ENCODE results near the gene PEMT. TPM values are rescaled to one million over a fixed set of nuclear protein-coding genes. Genes with fewer than 3 reads are reported as not detected.
A peak's percentile ranks its signal among the peaks of the same experiment; 100 is the strongest.

Gene PEMT
- total and polyA plus RNA-seq, 2 of the 8 experiments (the other 6 are each of a cell fraction or from before 2014, with no cell fraction given), result 42.0 to 118 TPM

DNA sequence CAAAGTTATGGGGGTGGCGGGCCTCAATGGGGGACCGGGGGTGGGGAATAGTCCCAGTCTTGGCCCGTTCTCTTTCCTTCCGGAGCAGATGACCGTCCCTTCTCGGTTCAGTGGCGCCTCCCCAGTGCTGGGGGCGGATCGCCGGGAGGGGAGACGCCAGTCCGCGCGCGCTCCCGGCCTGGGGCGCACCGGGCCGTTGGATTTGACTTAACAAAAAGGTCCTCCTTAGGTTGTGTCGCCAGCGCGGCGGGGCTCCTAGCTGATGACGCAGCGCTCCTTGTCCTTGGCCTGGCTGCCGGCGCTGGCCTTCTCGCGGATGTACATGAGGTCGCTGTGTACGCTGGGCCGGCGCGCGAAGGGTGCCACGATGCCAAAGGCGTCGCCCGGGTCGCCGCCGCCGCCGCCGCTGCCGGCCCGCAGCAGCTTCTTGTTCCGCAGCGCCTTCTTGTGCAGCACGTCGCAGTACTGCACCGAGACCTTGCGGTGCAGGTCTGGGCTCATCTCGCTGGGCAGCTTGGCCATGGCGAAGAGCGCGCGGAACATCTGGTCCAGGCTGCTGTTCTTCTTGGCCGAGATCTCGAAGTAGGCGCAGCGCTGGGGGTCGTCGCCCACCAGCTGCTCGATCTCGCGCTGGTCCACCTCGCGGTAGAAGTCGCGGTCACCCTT lies 96.5 kb downstream of the PEMT start:
- Histone ChIP-seq H4K5ac (ENCODE audit: insufficient read length, low read depth, low read length) (no peak overlapping the region), H3K9ac (replicated peaks in 1 of 4; ENCODE audit: extremely low read depth in 1 of 4, low read depth in 3 of 4, low read length in 3 of 4) (peak overlapping the region in 3 of 4 experiments; percentile 1 to 45 (median 35); a peak in 5 of 7 replicates), H3K23ac (ENCODE audit: insufficient read length) (peak overlapping the region; percentile 2), H3K27ac (ENCODE audit: low read depth, low read length) (no peak overlapping the region), H3K4ac (replicated peaks; ENCODE audit: insufficient read length, low read depth, low read length) (peak overlapping the region; percentile 100), H3K4me1 (replicated peaks in 1 of 4; ENCODE audit: control insufficient read depth in 3 of 4, insufficient read depth in 4 of 4, low read length in 3 of 4) (peaks cover 5 to 29% (median 22%) of the 10 kb centered on the region in 4 experiments), H2BK5ac (ENCODE audit: low read depth, low read length) (no peak overlapping the region), H3K18ac (ENCODE audit: extremely low read depth, low read length) (peak overlapping the region; percentile 88), H4K8ac (ENCODE audit: extremely low read depth, insufficient read depth, low read length) (peak overlapping the region; percentile 57; the same call in 1 of the 2 replicates), H3K9me3 (ENCODE audit: insufficient read depth in 2 of 2, low read depth in 1 of 2, low read length in 1 of 2) (no peaks in the 10 kb centered on the region), H2AFZ (ENCODE audit: low read length) (peak overlapping the region; percentile 48; the same call in 1 of the 2 replicates), H3K14ac (ENCODE audit: insufficient read length) (peak overlapping the region; percentile 58), H3K79me2 (ENCODE audit: control insufficient read depth in 1 of 2, insufficient read depth in 2 of 2, low read length in 2 of 2) (0 out of 4 replicates have a peak, but pooled peaks cover 0 to 2% of the 10 kb centered on the region in 2 experiments), H2BK20ac (ENCODE audit: low read length) (no peak overlapping the region), H3K36me3 (ENCODE audit: control insufficient read depth in 2 of 4, insufficient read depth in 4 of 4, low read length in 3 of 4) (peaks cover 3 to 16% (median 8%) of the 10 kb centered on the region in 4 experiments; a peak in 7 of 8 replicates), H4K91ac (replicated peaks; ENCODE audit: insufficient read length, low read length) (peak overlapping the region; percentile 71), H3K79me1 (ENCODE audit: low read depth, low read length) (peaks cover 2% of the 10 kb centered on the region), H2BK120ac (replicated peaks; ENCODE audit: low read depth, low read length) (peak overlapping the region; percentile 65), H3K4me2 (ENCODE audit: insufficient read depth in 1 of 2, low read depth in 2 of 2, low read length in 2 of 2) (peak overlapping the region; percentile 89 to 99), H3K4me3 (ENCODE audit: extremely low read depth in 1 of 4, insufficient read depth in 2 of 4, low read depth in 3 of 4, low read length in 4 of 4) (peak overlapping the region; percentile 16 to 70 (median 50)), H2AK5ac (ENCODE audit: low read depth, low read length) (peak overlapping the region; percentile 78; the same call in 1 of the 2 replicates), H3K23me2 (ENCODE audit: low read depth, low read length) (peaks cover 23% of the 10 kb centered on the region; the same call in 1 of the 2 replicates), H2BK15ac (ENCODE audit: low read length) (0 out of 2 replicates have a peak overlapping the region, but pooled peaks have one; percentile 95), H3K27me3 (replicated peaks in 1 of 4; ENCODE audit: control insufficient read depth in 3 of 4, extremely low read depth in 1 of 4, insufficient read depth in 3 of 4, low read length in 3 of 4) (peaks cover 14 to 26% (median 22%) of the 10 kb centered on the region in 4 experiments; a peak in 6 of 7 replicates), H3K56ac (replicated peaks; ENCODE audit: insufficient read length, low read depth, low read length) (no peak overlapping the region), H4K20me1 (replicated peaks in 1 of 2; ENCODE audit: control insufficient read depth in 1 of 2, insufficient read depth in 2 of 2, low read length in 2 of 2) (peaks cover 18 to 20% of the 10 kb centered on the region in 2 experiments), H2BK12ac (ENCODE audit: low read depth, low read length) (peak overlapping the region; percentile 87; the same call in 1 of the 2 replicates)
- 4% methylated on average over 65 of the region's 71 CpGs; no CpG with 5 or more reads in 1 of the 2 experiments for WGBS, 2 experiments (ENCODE audit: extremely low coverage in 1 of 2, insufficient coverage in 1 of 2, insufficient read length in 1 of 2, insufficient replicate concordance in 2 of 2, low coverage in 1 of 2, low lambda C conversion rate in 2 of 2, missing lambda C conversion rate in 1 of 2)
- CTCF ChIA-PET (ENCODE audit: partially characterized antibody), result interaction anchor here (0.8 to 5.7 kb wide), 5 partner anchors 11 to 148 kb away, joined by 4 to 81 read pairs (median 26); no protein-coding TSS in a partner anchor
- FAIRE-seq, result no peak
- POLR2A ChIA-PET (ENCODE audit: partially characterized antibody), result interaction anchor here (0.8 to 4.7 kb wide), 13 partner anchors 8 to 342 kb away, joined by 3 to 26 read pairs (median 5); partner anchors contain the start of genes MED9, PEMT and SREBF1
- DNase-seq (ENCODE audit: low read depth in 1 of 2, low spot score in 2 of 2), result peak in 1 of 2 experiments; percentile 76
- TF ChIP-seq, protein P1, sequence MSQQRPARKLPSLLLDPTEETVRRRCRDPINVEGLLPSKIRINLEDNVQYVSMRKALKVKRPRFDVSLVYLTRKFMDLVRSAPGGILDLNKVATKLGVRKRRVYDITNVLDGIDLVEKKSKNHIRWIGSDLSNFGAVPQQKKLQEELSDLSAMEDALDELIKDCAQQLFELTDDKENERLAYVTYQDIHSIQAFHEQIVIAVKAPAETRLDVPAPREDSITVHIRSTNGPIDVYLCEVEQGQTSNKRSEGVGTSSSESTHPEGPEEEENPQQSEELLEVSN (IDR thresholded peaks at IDR 0.05), result peak; percentile 81
- TF ChIP-seq SIX5 (IDR thresholded peaks at IDR 0.05; ENCODE audit: low read depth, low read length) (no peak), CREB1 (IDR thresholded peaks at IDR 0.05) (peak; percentile 80; the same call in 1 of the 2 replicates), TCF12 (IDR thresholded peaks at IDR 0.05; ENCODE audit: low read depth, low read length) (no peak), BCL11A (IDR thresholded peaks at IDR 0.05; ENCODE audit: low read depth in 2 of 2, low read length in 2 of 2) (no peak), RNF2 (IDR thresholded peaks at IDR 0.05; ENCODE audit: borderline replicate concordance, low read depth, low read length, missing control alignments, poor library complexity, severe bottlenecking) (peak; percentile 49)
- TF ChIP-seq, protein P2, sequence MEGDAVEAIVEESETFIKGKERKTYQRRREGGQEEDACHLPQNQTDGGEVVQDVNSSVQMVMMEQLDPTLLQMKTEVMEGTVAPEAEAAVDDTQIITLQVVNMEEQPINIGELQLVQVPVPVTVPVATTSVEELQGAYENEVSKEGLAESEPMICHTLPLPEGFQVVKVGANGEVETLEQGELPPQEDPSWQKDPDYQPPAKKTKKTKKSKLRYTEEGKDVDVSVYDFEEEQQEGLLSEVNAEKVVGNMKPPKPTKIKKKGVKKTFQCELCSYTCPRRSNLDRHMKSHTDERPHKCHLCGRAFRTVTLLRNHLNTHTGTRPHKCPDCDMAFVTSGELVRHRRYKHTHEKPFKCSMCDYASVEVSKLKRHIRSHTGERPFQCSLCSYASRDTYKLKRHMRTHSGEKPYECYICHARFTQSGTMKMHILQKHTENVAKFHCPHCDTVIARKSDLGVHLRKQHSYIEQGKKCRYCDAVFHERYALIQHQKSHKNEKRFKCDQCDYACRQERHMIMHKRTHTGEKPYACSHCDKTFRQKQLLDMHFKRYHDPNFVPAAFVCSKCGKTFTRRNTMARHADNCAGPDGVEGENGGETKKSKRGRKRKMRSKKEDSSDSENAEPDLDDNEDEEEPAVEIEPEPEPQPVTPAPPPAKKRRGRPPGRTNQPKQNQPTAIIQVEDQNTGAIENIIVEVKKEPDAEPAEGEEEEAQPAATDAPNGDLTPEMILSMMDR (IDR thresholded peaks at IDR 0.05; ENCODE audit: control extremely low read depth in 1 of 3, insufficient read depth in 1 of 3, low read depth in 1 of 3, low read length in 3 of 3), result no peak

All from H1 (cell line).